Activated CD4-positive, alpha-beta T cell treated with anti-CD3 and anti-CD28 coated beads for 36 hours (primary cell): ENCODE measurements around the gene NUDCD3. TPM values are rescaled to one million over a fixed set of nuclear protein-coding genes. Genes with fewer than 3 reads are reported as not detected.

Experiments
- ATAC-seq: fragments of 200-7000 bp; cut with Tn5 transposase; one replicate; pipeline ENCODE4 v1.10.0; 2021; ENCODE audit warnings: mild to moderate bottlenecking, moderate library complexity
- CTCF ChIA-PET: fragments of 350-600 bp; sonication (Branson Sonifier 250); formaldehyde crosslinking; loops from one replicate; lab custom pipeline; 2021; ENCODE audit warnings: antibody characterized with exemption; lab: Charles Lee
- POLR2A ChIA-PET: fragments of 350-600 bp; sonication (Branson Sonifier 250); formaldehyde crosslinking; loops from one replicate; lab custom pipeline; 2021; ENCODE audit warnings: antibody characterized with exemption, inconsistent platforms; lab: Charles Lee
- DNase-seq: peaks from one replicate; pipeline ENCODE4 v3.0.0-alpha.2; 2020
- H3K27ac Mint-ChIP-seq: one replicate; pipeline ENCODE4 v1.8.0; 2021; ENCODE audit warnings: mixed read lengths
- H3K27me3 Mint-ChIP-seq: one replicate; pipeline ENCODE4 v1.8.0; 2021; ENCODE audit warnings: mixed read lengths
- H3K36me3 Mint-ChIP-seq: one replicate; pipeline ENCODE4 v1.8.0; 2021; ENCODE audit warnings: low read depth, mixed read lengths
- H3K4me1 Mint-ChIP-seq: one replicate; pipeline ENCODE4 v1.8.0; 2021; ENCODE audit warnings: mixed read lengths
- H3K4me3 Mint-ChIP-seq: one replicate; pipeline ENCODE4 v1.8.0; 2021; ENCODE audit warnings: mild to moderate bottlenecking, moderate library complexity, mixed read lengths
- H3K9me3 Mint-ChIP-seq: one replicate; pipeline ENCODE4 v1.8.0; 2021; ENCODE audit warnings: low read depth, mixed read lengths
- intact Hi-C, 2 experiments: fragments of 100-400 bp; cut with DNase I in 1 of 2; cut with micrococcal nuclease in 1 of 2; formaldehyde crosslinking; loops; one replicate each; pipeline versions ENCODE4 v1.14.2 to v1.15.1; 2022 to 2024; cut with DNase I, micrococcal nuclease
- total RNA-seq, 2 experiments: library from RNA; stranded (reverse); gene quantifications; one replicate each; pipeline ENCODE4 v1.2.3, GENCODE V29; 2021

Gene NUDCD3
- total RNA-seq, 2 experiments from 2014 or later = 70.3 to 77.6 TPM

DNA sequence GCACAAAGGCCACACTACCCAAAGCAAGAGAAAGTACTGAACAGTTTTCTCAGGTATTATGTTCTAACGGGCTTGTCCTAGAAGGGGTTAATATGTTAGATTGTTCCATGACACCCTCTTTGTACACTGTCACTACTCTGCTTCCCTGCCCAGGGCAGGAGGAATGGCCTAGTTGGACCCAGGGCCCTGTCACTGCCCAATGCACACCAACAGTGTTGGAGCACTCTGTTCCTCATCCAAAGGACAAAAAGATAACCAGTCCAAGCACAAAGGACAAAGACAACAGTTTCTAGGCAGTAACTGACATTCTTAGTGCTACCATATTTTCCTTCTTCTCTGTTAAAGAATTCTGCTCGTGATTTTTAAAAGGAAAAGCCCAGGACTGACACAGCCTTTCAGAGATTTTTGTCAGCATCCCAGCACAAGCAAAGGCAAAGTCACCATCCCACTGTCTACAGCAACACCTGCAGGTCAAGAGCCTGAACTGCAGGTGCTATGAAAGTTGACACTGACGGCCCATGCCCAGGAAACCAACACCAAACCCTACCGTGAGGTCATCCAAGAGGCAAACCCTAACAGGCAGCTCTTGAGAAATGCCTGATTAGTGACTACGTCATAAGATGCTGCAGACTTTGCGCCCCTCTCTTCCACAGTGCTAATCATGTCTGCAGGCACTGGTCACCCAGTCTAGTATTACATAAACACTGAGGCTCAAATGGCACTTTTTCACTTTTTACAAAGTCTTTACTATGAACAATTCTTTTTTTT lies 13.2 kb downstream of the NUDCD3 start:
- no peak overlapping the region for H3K4me3 Mint-ChIP-seq
- DNase-seq = peak; percentile 76
- H3K36me3 Mint-ChIP-seq = peaks cover 45% of the 10 kb centered on the region
- ChIA-PET POLR2A (no interaction called here), CTCF (interaction anchor here (0.6 to 1.8 kb wide), 4 partner anchors 10 to 236 kb away, joined by 3 to 6 read pairs (median 4); no protein-coding TSS in a partner anchor)
- H3K27me3 Mint-ChIP-seq = no peaks in the 10 kb centered on the region
- intact Hi-C loops = loop anchor here (1.0 to 5.0 kb wide), 5 partner anchors 35 to 236 kb away; no protein-coding TSS in a partner anchor
- ATAC-seq = peak; percentile 95
- peaks cover 32% of the 10 kb centered on the region for H3K4me1 Mint-ChIP-seq
- H3K27ac Mint-ChIP-seq = no peak overlapping the region
- no peaks in the 10 kb centered on the region for H3K9me3 Mint-ChIP-seq

DNA sequence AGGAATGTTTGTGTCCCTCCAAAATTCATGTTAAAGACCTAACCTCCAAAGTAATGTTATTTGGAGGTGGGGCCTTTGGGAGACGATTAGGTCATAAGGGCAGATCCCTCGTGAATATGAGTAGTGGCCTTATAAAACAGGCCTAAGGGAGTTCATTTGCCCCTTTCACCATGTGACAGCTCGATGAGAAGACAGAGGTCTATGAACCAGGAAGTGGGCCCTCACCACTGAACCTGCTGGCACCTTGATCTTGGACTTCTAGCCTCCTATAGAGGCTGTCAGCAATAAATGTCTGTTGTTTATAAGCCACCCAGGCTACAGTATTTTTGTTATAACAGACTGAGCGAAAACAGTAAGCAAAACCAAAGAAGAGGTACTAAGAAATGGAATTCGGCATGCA lies 14.1 kb downstream of the NUDCD3 start:
- Mint-ChIP-seq H3K36me3 (peaks cover 45% of the 10 kb centered on the region), H3K27ac (no peak overlapping the region), H3K4me1 (peaks cover 34% of the 10 kb centered on the region), H3K4me3 (no peak overlapping the region), H3K27me3 (no peaks in the 10 kb centered on the region), H3K9me3 (no peaks in the 10 kb centered on the region)
- intact Hi-C loops = loop anchor here (2.0 to 5.0 kb wide), 3 partner anchors 34 to 69 kb away; no protein-coding TSS in a partner anchor
- ChIA-PET POLR2A (interaction anchor here (0.5 kb wide), 1 partner anchor 329 kb away, joined by 3 read pairs; no protein-coding TSS in a partner anchor), CTCF (interaction anchor here (0.7 to 2.6 kb wide), 13 partner anchors 10 to 235 kb away, joined by 3 to 11 read pairs (median 4); partner anchors contain the start of gene NUDCD3)
- no peak for ATAC-seq
- DNase-seq = no peak

DNA sequence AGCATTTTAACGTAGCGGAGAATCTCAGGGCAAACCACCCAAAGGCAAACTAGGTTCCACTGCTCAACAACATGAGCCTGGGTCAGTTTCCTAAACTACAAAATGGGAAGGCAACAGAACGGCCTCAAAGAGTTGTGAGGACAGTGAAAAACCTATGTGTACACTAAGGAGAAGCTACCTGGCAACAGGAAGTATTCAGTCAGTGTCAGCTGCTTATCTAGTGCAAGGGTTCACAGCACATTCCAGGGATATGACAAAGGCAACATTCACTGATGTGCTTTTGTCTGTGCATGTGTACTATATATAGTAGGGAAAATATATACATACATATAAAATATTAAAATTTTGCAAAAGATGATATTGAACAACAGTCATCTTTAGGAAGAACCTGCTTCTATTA lies 17.2 kb downstream of the NUDCD3 start:
- H3K36me3 Mint-ChIP-seq = peaks cover 39% of the 10 kb centered on the region
- H3K4me1 Mint-ChIP-seq = peaks cover 46% of the 10 kb centered on the region
- no peak overlapping the region for H3K27ac Mint-ChIP-seq
- DNase-seq (no peak), ATAC-seq (no peak)
- ChIA-PET CTCF (interaction anchor here (1.9 kb wide), 1 partner anchor 11 kb away, joined by 6 read pairs; no protein-coding TSS in a partner anchor), POLR2A (no interaction called here)
- no peaks in the 10 kb centered on the region for H3K9me3 Mint-ChIP-seq
- H3K27me3 Mint-ChIP-seq = no peaks in the 10 kb centered on the region
- H3K4me3 Mint-ChIP-seq = no peak overlapping the region
- intact Hi-C loops = no loop called here

DNA sequence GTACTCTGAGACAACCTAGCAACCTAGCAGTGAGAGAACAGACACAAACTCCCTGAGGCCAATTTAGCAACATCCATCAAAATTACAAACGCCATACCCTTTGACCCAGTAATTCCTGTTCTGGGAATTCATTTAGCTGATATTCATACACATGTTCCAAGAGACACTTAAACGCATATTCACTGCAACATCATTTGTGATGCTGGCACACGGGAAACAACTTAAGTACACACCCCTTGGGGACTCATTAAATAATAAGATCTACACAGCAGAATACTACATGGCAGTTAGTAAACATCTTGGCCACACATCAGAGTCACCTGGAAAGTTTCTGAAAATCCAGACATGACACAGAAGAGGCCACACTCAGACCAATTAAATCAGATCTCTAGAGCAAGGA lies 17.6 kb downstream of the NUDCD3 start:
- no peak overlapping the region for H3K4me3 Mint-ChIP-seq
- no peak for ATAC-seq
- peaks cover 44% of the 10 kb centered on the region for H3K36me3 Mint-ChIP-seq
- no peaks in the 10 kb centered on the region for H3K27me3 Mint-ChIP-seq
- H3K4me1 Mint-ChIP-seq = peaks cover 47% of the 10 kb centered on the region
- DNase-seq = no peak
- POLR2A ChIA-PET = no interaction called here
- CTCF ChIA-PET = interaction anchor here (1.0 to 1.9 kb wide), 2 partner anchors 10 to 12 kb away, joined by 3 to 6 read pairs; no protein-coding TSS in a partner anchor
- H3K9me3 Mint-ChIP-seq = no peaks in the 10 kb centered on the region
- no peak overlapping the region for H3K27ac Mint-ChIP-seq
- intact Hi-C loops = no loop called here

DNA sequence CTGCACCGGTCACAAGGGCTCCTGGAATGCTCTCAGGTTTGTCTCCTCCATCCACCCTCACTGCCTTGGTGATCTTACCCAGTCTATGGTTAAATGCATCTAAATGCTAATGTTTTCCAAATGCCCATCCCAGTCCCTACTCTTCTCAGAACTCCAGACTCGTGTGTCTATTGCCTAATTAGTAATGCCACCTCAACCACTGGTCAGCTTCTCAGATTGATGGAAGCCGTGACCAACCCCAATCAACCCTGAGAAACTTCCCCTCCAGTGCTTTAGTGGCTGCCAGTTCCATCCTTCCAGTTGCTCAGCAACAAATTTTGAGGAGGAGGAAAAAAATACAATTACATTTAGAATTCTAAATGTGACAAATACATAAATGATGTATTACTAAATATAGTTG lies 18.6 kb downstream of the NUDCD3 start:
- H3K27ac Mint-ChIP-seq = no peak overlapping the region
- H3K9me3 Mint-ChIP-seq = no peaks in the 10 kb centered on the region
- ChIA-PET POLR2A (no interaction called here), CTCF (interaction anchor here (1.0 to 1.9 kb wide), 3 partner anchors 9 to 135 kb away, joined by 3 to 6 read pairs (median 3); no protein-coding TSS in a partner anchor)
- ATAC-seq = no peak
- H3K4me3 Mint-ChIP-seq = no peak overlapping the region
- no peaks in the 10 kb centered on the region for H3K27me3 Mint-ChIP-seq
- H3K36me3 Mint-ChIP-seq = peaks cover 53% of the 10 kb centered on the region
- DNase-seq = no peak
- intact Hi-C loops = no loop called here
- H3K4me1 Mint-ChIP-seq = peaks cover 48% of the 10 kb centered on the region

DNA sequence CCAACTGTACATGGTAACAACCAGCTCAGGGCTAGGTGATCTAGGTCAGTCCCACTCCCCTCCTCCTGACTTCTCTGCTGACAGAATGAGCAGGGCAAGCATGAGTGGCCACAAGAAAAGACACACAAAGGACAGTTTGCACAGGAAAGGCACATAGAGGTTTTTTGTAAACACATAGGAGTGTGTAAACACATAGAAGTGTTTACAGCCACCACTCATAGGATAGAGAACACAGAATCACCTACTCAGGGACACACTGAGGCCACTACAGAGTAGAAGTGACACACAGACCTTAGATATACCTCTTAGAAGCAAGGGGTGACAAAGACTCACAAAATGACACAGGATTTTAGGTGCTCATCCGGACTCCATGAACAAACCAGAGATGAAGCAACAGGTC lies 19.0 kb downstream of the NUDCD3 start:
- ATAC-seq = no peak
- Mint-ChIP-seq H3K36me3 (peaks cover 49% of the 10 kb centered on the region), H3K27ac (no peak overlapping the region), H3K4me3 (no peak overlapping the region), H3K4me1 (peaks cover 48% of the 10 kb centered on the region), H3K9me3 (no peaks in the 10 kb centered on the region), H3K27me3 (no peaks in the 10 kb centered on the region)
- ChIA-PET POLR2A (no interaction called here), CTCF (interaction anchor here (1.1 kb wide), 1 partner anchor 135 kb away, joined by 3 read pairs; no protein-coding TSS in a partner anchor)
- intact Hi-C loops = no loop called here
- no peak for DNase-seq

DNA sequence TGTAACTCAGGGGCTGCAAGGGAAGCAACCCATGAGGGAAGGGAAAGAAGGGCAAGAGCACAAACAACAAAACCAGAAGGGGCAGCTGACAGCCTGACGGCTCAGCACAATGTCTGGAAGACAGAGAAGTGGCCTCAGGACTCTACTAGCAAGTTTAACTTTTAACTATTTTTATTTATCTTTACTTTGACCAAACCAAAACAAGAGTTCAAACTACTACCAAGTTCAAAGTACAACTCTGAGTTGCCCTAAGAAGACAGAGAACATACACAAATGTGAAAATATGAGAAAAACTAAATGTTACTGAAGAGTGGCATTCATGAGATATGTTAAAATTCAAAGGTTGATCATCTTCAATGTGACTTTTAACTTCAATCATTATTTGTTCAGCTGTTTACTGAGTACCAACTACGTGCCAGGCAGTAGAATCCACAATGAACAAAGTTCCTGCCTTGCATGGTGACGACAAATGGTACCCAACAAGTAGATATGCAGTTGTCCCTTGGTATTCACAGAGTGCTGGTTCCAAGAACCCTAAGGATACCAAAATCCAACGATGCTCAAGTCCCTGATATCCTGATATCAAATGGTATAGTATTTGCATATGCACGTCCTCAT lies 19.7 kb downstream of the NUDCD3 start:
- H3K9me3 Mint-ChIP-seq = no peaks in the 10 kb centered on the region
- CTCF ChIA-PET = interaction anchor here (0.6 to 1.3 kb wide), 3 partner anchors 95 to 185 kb away, joined by 3 to 5 read pairs (median 4); no protein-coding TSS in a partner anchor
- H3K27me3 Mint-ChIP-seq = no peaks in the 10 kb centered on the region
- no peak for ATAC-seq
- H3K4me1 Mint-ChIP-seq = peaks cover 54% of the 10 kb centered on the region
- POLR2A ChIA-PET = no interaction called here
- intact Hi-C loops = no loop called here
- DNase-seq = no peak
- peaks cover 49% of the 10 kb centered on the region for H3K36me3 Mint-ChIP-seq
- H3K27ac Mint-ChIP-seq = no peak overlapping the region
- H3K4me3 Mint-ChIP-seq = no peak overlapping the region

DNA sequence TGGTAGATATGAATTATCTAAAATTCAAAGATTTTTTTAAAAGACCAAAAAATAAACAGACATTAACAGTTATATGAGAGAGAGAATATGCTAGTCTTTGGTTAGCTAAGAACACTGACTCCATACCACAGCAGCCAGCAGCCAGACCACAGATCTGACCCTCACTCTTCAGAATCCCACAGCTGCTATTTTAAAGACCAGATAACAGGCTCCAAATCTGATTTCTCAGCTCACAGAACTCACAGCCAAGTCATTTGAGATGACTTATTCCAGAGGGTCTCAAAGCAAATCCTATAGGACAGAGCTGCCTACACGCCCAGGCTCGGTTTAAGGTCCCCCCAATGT lies 20.4 kb downstream of the NUDCD3 start:
- no peak for DNase-seq
- no peak for ATAC-seq
- intact Hi-C loops = no loop called here
- H3K36me3 Mint-ChIP-seq = peaks cover 52% of the 10 kb centered on the region
- H3K4me3 Mint-ChIP-seq = no peak overlapping the region
- ChIA-PET CTCF (interaction anchor here (1.2 to 1.3 kb wide), 2 partner anchors 95 to 122 kb away, joined by 3 to 5 read pairs; no protein-coding TSS in a partner anchor), POLR2A (interaction anchor here (0.5 kb wide), 1 partner anchor 334 kb away, joined by 3 read pairs; no protein-coding TSS in a partner anchor)
- H3K9me3 Mint-ChIP-seq = no peaks in the 10 kb centered on the region
- H3K27me3 Mint-ChIP-seq = no peaks in the 10 kb centered on the region
- H3K27ac Mint-ChIP-seq = no peak overlapping the region
- peaks cover 58% of the 10 kb centered on the region for H3K4me1 Mint-ChIP-seq

DNA sequence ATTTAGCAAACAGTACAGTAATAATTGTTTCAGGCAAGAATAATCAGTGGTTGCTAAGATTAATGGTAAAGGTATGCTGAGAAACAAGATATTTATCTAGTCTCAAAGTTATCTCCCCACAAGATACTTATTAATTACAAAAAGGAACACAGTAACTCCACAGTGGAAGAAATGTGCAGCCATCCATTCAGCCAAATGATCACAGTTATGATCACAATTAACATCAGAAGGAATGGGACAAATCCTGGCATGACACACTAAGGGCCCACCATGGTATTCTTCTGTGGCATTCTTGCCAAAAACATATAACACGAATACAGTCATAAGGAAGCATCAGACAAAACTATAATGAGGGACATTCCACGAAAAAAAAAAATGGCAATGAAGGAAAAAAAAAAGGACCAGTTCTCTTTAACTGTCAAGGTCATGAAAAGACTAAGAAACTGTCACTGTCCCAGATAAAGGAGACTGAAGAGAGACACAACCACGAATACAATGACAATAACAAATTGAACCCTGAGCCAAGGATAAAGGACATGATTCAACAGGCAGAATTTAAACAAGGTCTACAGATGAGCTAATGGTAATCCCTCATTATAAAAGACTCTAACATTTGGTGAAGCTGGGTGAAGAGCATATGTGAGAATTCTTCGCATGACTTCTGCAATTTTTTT lies 20.9 kb downstream of the NUDCD3 start:
- no peak for ATAC-seq
- Mint-ChIP-seq H3K27ac (peak overlapping the region; percentile 6), H3K4me1 (peaks cover 58% of the 10 kb centered on the region), H3K9me3 (no peaks in the 10 kb centered on the region), H3K36me3 (peaks cover 54% of the 10 kb centered on the region), H3K4me3 (no peak overlapping the region), H3K27me3 (no peaks in the 10 kb centered on the region)
- CTCF ChIA-PET = interaction anchor here (1.2 to 1.3 kb wide), 2 partner anchors 96 to 122 kb away, joined by 3 to 5 read pairs; no protein-coding TSS in a partner anchor
- no peak for DNase-seq
- POLR2A ChIA-PET = interaction anchor here (0.5 kb wide), 1 partner anchor 334 kb away, joined by 3 read pairs; no protein-coding TSS in a partner anchor
- intact Hi-C loops = no loop called here

DNA sequence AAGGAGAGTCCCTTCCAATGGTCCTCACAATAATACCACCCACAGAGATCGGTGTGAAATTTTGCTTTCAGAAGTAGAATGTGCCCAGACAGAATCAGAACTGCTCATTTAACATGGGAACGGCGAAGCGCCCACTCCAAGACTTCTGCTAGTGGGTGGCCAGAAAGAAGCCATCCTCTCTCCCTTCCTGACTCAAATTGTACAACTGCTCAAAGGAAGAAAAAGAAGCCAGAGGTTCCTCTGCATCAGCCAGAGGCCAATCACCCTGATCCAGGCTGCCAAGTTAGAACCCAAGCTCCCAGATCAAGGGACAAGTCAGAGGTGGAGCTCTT lies 23.3 kb downstream of the NUDCD3 start:
- Mint-ChIP-seq H3K4me3 (no peak overlapping the region), H3K9me3 (no peaks in the 10 kb centered on the region), H3K27ac (peak overlapping the region; percentile 71), H3K27me3 (no peaks in the 10 kb centered on the region), H3K36me3 (peaks cover 46% of the 10 kb centered on the region), H3K4me1 (peaks cover 59% of the 10 kb centered on the region)
- intact Hi-C loops = no loop called here
- ChIA-PET POLR2A (interaction anchor here (0.6 kb wide), 1 partner anchor 564 kb away, joined by 3 read pairs; no protein-coding TSS in a partner anchor), CTCF (interaction anchor here (0.7 to 1.7 kb wide), 3 partner anchors 9 to 210 kb away, joined by 3 to 10 read pairs (median 3); no protein-coding TSS in a partner anchor)
- DNase-seq = no peak
- no peak for ATAC-seq
